Muscle of leg (tissue), 11 donors: ENCODE results near the gene LAMA2. TPM values are rescaled to one million over a fixed set of nuclear protein-coding genes. Genes with fewer than 3 reads are reported as not detected.

Experiments used
- DNase-seq: peaks from one replicate; pipeline ENCODE4 v3.0.0; 2013
- H3K27ac ChIP-seq: one replicate; pipeline ENCODE4 v1.5.1; 2013; ENCODE audit warnings: mild to moderate bottlenecking, low read length, control low read depth
- H3K27me3 ChIP-seq: one replicate; pipeline ENCODE4 v1.6.1; 2013; ENCODE audit warnings: low read length; ENCODE audit not compliant: control insufficient read depth, insufficient read depth
- H3K36me3 ChIP-seq: one replicate; pipeline ENCODE4 v1.6.1; 2013; ENCODE audit warnings: low read length; ENCODE audit not compliant: control insufficient read depth, insufficient read depth
- H3K4me1 ChIP-seq: one replicate; pipeline ENCODE4 v1.6.1; 2013; ENCODE audit warnings: low read length; ENCODE audit not compliant: control insufficient read depth, insufficient read depth
- H3K4me3 ChIP-seq: one replicate; pipeline ENCODE4 v1.5.1; 2013; ENCODE audit warnings: low read length, control low read depth
- H3K9me3 ChIP-seq: replicated peaks from 2 replicates; pipeline ENCODE4 v1.6.1; 2013; ENCODE audit warnings: low read depth, low read length; ENCODE audit not compliant: control insufficient read depth
- WGBS: methylation state at CpG from one replicate; pipeline ENCODE4 v1.1.5; 2013; ENCODE audit warnings: missing lambda C conversion rate; ENCODE audit not compliant: insufficient coverage; 5-methylcytosine and 5-hydroxymethylcytosine counted together
- polyA plus RNA-seq, 8 donors: library from polyadenylated mRNA; unstranded; fragments of 120-200 nt; gene quantifications; one replicate each; pipeline versions ENCODE4 v1.2.1 to v1.2.3, GENCODE V29; 2013; ENCODE audit warnings: inconsistent platforms in 1 of 8, low replicate concordance in 1 of 8; ENCODE audit not compliant: insufficient read length in 8 of 8, insufficient read depth in 1 of 8
- total RNA-seq: library from RNA; stranded (reverse); fragments of 120-200 nt; gene quantifications from one replicate; pipeline ENCODE4 v1.2.4, GENCODE V29; 2013

Gene LAMA2
- total and polyA plus RNA-seq, 9 donors: 105 to 165 (median 140) TPM

DNA sequence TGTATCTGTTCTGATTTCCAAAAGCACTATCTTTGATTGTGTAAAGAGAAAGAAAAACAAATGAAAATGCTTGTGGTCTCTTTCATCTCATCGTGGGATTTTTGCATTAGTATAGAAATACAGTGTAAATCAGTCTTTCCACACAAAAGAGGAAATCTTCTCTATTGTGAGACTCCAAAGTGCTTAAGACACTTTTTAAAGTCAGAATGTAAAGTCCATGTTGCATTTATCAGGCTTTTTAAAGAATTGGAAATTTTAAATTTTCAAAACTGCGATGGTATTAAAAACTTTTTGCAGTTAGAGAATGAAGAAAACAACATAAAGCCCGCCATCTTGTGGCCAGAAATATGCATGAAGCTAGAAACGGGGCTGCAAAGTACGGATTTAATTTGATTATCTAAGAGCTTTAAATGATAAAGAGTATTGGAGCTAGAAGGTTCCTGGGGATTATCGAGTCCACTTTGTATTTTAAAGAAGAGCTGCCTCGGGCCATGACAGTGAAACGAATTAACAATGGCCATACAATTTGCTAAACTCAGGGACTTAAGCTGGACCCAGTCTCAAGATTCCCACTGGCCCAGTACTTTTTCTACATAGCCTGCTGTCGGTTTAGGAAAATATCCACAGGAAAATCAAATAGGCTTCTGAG, 487.5 kb downstream of the LAMA2 start:
- H3K9me3 ChIP-seq: no peaks in the 10 kb centered on the region
- H3K27ac ChIP-seq: no peak overlapping the region
- H3K36me3 ChIP-seq: peaks cover 12% of the 10 kb centered on the region
- no peak overlapping the region for H3K4me3 ChIP-seq
- WGBS: 12% methylated on average over 6 of the region's 9 CpGs
- no peaks in the 10 kb centered on the region for H3K4me1 ChIP-seq
- H3K27me3 ChIP-seq: no peaks in the 10 kb centered on the region
- peak; percentile 64 for DNase-seq

DNA sequence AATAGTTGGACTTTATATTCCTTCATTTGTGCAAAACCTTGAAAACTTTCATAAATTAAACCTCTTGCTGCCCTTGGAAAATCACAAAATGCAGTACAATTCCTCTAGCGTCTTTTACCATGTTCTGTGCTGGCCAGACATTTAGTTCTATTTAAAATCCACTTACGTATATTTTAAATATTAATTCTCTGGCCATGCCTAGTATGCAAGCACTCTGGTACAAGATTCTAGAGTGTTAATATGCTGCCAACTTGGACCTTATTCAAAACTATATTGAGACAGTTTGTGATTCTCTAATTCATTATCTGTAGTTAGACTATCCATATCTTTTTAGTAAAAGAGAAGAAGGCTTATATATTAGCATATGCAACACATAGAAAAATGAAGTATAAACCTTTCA, 498.9 kb downstream of the LAMA2 start:
- Histone ChIP-seq H3K27ac (no peak overlapping the region), H3K4me1 (no peaks in the 10 kb centered on the region), H3K27me3 (no peaks in the 10 kb centered on the region), H3K4me3 (no peak overlapping the region), H3K9me3 (no peaks in the 10 kb centered on the region), H3K36me3 (peaks cover 10% of the 10 kb centered on the region)
- DNase-seq: peak; percentile 5
- no CpG with 5 or more reads among the region's 2 CpGs for WGBS

DNA sequence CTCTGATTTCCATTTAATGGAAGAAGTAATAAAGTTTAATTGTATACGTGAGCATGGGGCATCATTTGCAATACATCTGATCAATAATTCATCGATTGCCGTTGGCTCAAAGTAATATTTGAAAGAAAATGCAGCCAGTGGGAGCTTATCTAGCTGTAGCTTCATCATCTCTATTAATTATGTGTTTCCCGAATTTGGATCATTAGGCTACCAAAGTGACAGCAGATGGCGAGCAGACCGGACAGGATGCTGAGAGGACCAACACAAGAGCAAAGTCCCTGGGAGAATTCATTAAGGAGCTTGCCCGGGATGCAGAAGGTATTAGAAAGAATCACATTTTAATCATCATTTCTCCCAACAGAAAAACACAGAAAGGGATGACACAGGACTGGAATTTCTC, 500.0 kb downstream of the LAMA2 start:
- Histone ChIP-seq H3K4me3 (no peak overlapping the region), H3K27ac (no peak overlapping the region), H3K27me3 (no peaks in the 10 kb centered on the region), H3K36me3 (peaks cover 17% of the 10 kb centered on the region), H3K9me3 (no peaks in the 10 kb centered on the region), H3K4me1 (no peaks in the 10 kb centered on the region)
- DNase-seq: no peak
- 95% methylated on average over 3 of the region's 7 CpGs for WGBS

DNA sequence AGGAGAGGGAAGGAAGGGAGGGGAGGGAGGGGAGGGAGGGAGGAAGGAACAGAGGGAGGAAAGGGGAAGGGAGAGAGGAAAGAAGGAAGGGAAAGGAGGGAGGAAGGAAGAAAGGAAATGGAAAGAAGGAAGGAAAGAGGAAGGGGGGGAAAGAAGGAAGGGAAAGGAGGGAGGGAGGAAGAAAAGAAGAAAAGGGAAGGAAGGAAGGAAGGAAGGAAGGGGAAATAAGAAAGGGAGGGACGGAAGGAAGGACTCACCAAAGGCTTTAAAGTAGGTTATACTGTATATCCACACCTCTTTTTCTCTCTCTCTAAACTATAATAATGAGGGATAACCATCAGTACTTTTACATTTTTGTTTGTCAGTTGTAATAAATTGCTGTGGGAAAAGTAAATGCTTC, 502.2 kb downstream of the LAMA2 start:
- H3K36me3 ChIP-seq: peaks cover 18% of the 10 kb centered on the region
- WGBS: no CpG with 5 or more reads among the region's 1 CpG

DNA sequence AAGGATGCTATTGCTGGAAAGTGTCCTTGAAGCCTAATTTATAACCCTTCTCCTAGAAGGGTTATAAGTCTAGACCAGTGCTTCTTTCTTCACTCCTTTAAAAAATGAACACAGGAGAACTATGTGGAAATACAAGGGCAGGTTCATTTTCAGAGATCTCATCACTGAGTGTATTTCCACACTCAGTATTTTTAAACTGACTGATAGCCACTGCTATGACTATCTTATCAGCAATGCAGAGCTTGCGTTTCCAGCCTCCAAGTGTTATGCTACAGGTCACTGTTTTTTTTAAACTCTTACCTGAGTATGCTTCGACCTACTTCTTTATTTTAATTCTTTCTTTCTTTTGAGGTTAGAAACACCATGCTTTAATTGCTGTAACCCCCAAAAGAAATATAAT, 508.0 kb downstream of the LAMA2 start:
- Histone ChIP-seq H3K36me3 (peaks cover 21% of the 10 kb centered on the region), H3K4me1 (no peaks in the 10 kb centered on the region), H3K9me3 (no peaks in the 10 kb centered on the region), H3K27me3 (no peaks in the 10 kb centered on the region), H3K4me3 (no peak overlapping the region), H3K27ac (no peak overlapping the region)
- no peak for DNase-seq
- WGBS: 88% methylated on average over 1 of the region's 2 CpGs

More for the DNA sequence above, 502.2 kb downstream of the LAMA2 start:
- Histone ChIP-seq H3K4me1 (no peaks in the 10 kb centered on the region), H3K27ac (no peak overlapping the region), H3K27me3 (no peaks in the 10 kb centered on the region), H3K9me3 (no peaks in the 10 kb centered on the region), H3K4me3 (no peak overlapping the region)
- no peak for DNase-seq

DNA sequence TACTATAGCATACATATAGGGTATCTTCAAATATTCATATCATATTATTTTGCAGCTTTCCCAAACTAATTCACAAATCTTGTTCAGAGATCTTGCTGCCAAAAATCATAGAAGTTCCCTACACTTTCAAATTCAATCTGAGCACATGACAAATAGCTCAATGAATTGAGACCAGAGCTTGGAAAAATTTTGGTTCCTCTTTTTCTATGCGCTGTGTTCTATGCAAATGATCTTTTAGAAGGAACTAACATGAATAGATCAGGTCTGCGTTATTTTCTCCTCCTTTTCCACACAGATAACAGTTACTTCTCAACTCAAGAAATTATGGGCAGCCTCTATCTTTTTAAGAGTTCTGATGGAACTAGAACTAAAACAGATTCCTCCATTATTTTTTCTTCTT, 510.7 kb downstream of the LAMA2 start:
- WGBS: no CpG with 5 or more reads among the region's 2 CpGs
- no peaks in the 10 kb centered on the region for H3K4me1 ChIP-seq
- no peaks in the 10 kb centered on the region for H3K27me3 ChIP-seq
- no peak overlapping the region for H3K27ac ChIP-seq
- H3K9me3 ChIP-seq: no peaks in the 10 kb centered on the region
- no peak overlapping the region for H3K4me3 ChIP-seq
- peaks cover 14% of the 10 kb centered on the region for H3K36me3 ChIP-seq
- DNase-seq: peak; percentile 29

DNA sequence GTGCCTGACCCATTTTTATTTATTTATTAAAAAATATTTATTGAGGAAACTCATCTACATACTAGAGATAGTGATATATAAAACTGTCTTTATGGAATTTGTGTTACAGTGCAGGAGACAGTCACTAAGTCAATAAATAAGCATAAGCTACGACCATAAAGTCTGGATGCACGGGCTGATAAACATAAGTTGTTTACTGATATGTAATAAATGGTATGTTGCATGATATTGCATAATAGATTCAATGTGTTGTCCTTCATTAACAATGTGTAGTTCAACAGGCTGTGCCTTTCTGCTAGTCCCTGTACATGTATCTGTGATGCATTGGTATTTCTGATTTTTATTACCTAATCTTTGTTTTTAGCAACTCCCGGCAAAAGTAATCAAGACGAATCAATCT, 515.8 kb downstream of the LAMA2 start:
- 100% methylated on average over 2 of the region's 4 CpGs for WGBS
- H3K9me3 ChIP-seq: no peaks in the 10 kb centered on the region
- peaks cover 5% of the 10 kb centered on the region for H3K36me3 ChIP-seq
- DNase-seq: no peak
- no peak overlapping the region for H3K4me3 ChIP-seq
- no peaks in the 10 kb centered on the region for H3K4me1 ChIP-seq
- H3K27me3 ChIP-seq: no peaks in the 10 kb centered on the region
- no peak overlapping the region for H3K27ac ChIP-seq

DNA sequence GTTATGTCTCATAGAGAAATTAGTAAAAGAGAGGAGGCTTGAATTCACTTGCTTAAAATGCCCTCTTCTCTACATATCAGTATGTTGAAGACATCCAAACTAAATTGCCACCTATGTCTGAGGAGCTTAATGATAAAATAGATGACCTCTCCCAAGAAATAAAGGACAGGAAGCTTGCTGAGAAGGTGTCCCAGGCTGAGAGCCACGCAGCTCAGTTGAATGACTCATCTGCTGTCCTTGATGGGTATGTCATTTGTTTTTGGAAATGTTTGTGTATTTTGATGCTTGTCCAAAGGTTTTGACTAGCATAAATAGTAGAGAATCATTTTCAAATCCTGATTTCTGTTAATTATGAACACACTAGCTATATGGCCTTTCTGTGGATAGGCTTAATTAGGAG, 519.3 kb downstream of the LAMA2 start:
- Histone ChIP-seq H3K36me3 (peaks cover 6% of the 10 kb centered on the region), H3K4me3 (no peak overlapping the region), H3K27ac (no peak overlapping the region), H3K9me3 (no peaks in the 10 kb centered on the region), H3K4me1 (no peaks in the 10 kb centered on the region), H3K27me3 (no peaks in the 10 kb centered on the region)
- DNase-seq: no peak
- no CpG with 5 or more reads among the region's 1 CpG for WGBS

DNA sequence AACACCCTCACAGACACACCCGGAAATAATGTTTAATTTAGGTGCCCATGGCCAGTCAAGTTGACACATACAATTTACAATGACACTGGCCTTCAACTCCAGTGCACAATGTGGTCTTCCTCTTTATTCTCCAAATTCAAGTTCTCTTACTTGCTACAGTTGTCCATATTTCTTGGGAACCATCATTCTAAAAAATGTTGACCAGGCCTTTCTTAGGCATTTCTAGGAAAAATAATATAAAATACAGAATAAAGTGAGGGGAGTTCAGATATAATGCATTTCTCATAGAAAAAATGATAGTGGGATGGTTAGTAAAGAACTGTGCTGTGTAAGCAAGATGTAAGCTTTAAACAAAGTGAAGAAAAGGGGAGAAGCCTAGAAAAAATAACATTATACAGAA, 528.2 kb downstream of the LAMA2 start:
- H3K36me3 ChIP-seq: peaks cover 10% of the 10 kb centered on the region
- no peaks in the 10 kb centered on the region for H3K27me3 ChIP-seq
- no peak for DNase-seq
- H3K9me3 ChIP-seq: no peaks in the 10 kb centered on the region
- 89% methylated on average over 1 of the region's 1 CpG for WGBS
- H3K27ac ChIP-seq: no peak overlapping the region
- H3K4me1 ChIP-seq: no peaks in the 10 kb centered on the region
- H3K4me3 ChIP-seq: no peak overlapping the region

DNA sequence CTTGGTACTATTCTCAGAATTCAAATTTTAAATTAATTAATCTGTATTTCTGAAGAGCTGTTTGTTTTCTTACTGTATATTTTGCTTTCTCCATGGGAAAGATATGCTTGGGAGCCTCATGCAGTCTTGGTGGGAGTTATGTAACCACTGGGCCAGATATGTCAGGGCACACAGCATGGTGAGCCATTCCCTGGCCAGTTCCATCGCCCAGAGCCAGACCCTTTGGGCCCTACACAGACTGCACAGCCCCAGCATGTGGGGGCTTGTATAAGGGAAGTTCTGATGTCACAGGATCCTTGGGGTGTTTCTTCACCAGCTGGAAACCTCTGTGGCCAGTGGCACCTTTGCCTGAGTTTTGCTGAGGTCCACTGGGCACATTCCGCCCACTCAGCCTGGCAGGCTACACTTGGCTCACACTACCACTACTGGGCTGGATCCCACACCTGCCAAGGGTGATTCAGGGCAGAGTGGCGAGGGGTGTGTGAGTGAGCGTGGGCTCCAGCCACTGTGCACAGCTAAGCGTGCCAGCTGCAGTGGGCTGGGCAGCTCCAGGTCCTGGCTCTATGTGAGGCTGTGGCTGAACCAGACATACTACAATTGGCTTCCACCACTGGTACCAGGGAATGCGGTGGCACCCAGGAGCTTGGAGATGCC, 533.5 kb downstream of the LAMA2 start:
- Histone ChIP-seq H3K27me3 (no peaks in the 10 kb centered on the region), H3K27ac (no peak overlapping the region), H3K4me3 (no peak overlapping the region), H3K9me3 (no peaks in the 10 kb centered on the region), H3K36me3 (peaks cover 6% of the 10 kb centered on the region), H3K4me1 (no peaks in the 10 kb centered on the region)
- no peak for DNase-seq
- WGBS: 87% methylated on average over 3 of the region's 6 CpGs
